ENCODE data around the gene G6PD. TPM values are rescaled to one million over a fixed set of nuclear protein-coding genes. Genes with fewer than 3 reads are reported as not detected.

Gene G6PD
- total RNA-seq, 1 donor, result 128 TPM

GRCh38 chrX:154525606-154526490 is 20.8 kb downstream of the G6PD start:
- peak; percentile 18 for DNase-seq (ENCODE audit: low read depth)
- no peak overlapping the region for H3K4me3 ChIP-seq (ENCODE audit: low read depth, low read length)
- no peak for TF ChIP-seq CTCF (IDR thresholded peaks at IDR 0.05; ENCODE audit: insufficient read depth, low read depth, low read length)

GRCh38 chrX:154519389-154519788 is 27.3 kb downstream of the G6PD start:
- no peak for TF ChIP-seq CTCF (IDR thresholded peaks at IDR 0.05; ENCODE audit: insufficient read depth, low read depth, low read length)
- DNase-seq (ENCODE audit: low read depth), result no peak

DNA sequence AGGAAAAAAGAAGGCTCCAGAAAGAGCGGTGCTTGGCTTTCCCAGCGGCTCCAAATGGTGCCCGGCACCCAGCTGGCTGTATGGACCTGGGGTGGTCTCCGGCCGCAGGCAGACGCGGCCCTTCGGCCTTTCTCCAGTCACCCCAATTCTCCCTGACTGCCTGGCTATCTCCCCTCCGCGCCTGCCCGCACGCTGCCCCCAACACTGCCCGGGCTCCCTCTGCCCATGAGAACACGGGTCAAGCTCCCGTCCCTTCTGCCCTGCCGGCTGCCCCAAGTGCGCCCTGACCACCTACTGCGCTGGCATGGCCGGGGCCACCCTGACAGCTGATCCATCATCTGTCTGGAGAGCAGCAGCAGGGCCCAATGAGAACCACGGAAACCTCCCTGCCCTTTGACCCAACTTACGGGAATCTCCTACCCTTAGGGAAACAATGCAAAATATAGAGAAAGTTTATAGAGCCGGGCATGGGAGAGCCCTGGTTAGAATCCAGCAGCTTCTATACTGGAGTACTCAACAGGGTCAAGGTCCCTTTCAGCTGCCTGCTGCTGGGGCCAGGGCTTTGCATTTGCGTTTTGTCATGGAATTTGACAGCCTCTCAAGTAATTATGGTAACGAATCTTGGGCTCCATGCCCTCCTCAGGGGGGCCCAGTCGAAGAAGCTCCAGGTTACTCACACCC is 29.4 kb downstream of the G6PD start:
- peak overlapping the region; percentile 21 for H3K4me3 ChIP-seq (ENCODE audit: low read depth, low read length)
- DNase-seq (ENCODE audit: low read depth), result peak; percentile 55
- TF ChIP-seq CTCF (IDR thresholded peaks at IDR 0.05; ENCODE audit: insufficient read depth, low read depth, low read length), result no peak

More at GRCh38 chrX:154519389-154519788, 27.3 kb downstream of the G6PD start:
- no peak overlapping the region for H3K4me3 ChIP-seq (ENCODE audit: low read depth, low read length)

DNA sequence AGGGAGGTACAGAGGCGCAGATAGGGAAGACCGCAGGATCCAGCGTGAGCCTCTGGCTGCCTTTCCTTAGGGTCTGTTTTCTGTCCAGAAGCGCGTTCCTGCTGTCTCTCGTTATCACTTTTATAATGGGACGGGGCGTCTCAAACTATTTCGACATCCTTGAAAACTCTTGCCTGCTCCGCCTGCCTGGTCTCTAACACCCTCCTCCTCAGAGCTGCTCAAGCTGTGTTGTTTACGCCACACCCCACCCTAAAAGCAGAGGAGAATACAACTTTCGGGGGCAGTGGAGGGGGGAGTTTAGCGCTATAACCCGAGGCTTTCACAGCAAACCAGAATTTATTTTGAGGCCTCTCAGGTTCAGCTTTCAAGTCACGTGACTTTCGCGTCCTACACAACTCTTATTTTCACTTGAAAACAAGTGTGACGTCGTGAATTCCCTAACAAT is 30.0 kb downstream of the G6PD start:
- no peak for TF ChIP-seq CTCF (IDR thresholded peaks at IDR 0.05; ENCODE audit: insufficient read depth, low read depth, low read length)
- H3K4me3 ChIP-seq (ENCODE audit: low read depth, low read length), result peak overlapping the region; percentile 47
- peak; percentile 97 for DNase-seq (ENCODE audit: low read depth)

DNA sequence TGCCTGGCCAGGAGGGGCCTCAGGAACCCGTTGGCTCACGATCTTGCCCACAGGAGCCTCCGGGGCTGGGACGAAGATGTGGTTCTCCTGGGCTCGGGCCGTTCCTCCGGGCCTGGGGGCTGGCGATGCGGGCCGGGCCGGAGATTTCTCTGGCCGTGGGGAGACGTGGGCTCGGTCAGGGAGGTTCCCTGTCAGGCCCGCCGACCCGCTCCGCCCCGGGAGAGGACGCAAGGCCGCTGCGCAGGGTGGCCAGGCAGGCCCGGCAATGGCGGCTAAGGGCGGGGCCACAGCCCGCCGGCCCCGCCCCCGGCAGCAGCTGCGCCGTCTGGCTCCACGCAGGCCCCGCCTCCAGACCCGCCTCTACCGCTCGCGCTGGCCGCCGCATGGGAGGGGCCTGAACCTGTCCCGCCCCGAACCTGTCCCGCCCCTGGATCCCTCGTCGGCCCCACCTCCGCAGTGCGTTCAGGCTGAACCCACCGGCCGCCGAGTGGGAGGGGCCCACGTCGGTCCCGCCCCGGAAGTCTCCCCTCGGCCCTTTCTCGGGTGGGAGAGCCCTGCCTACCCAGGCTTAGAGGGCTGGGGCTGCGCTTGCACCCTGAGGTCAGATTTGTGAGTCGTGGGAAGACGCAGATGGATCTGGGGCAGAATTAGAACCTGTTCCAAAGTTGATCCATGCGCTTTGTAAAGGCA is 30.5 kb downstream of the G6PD start, which contains the start of gene FAM3A:
FAM3A (minus strand) TSS at position 267 of the 690 bp plus-strand sequence. CDS start 460 bp downstream, outside the sequence.
- no peak for DNase-seq (ENCODE audit: low read depth)
- TF ChIP-seq CTCF (IDR thresholded peaks at IDR 0.05; ENCODE audit: insufficient read depth, low read depth, low read length), result no peak
- H3K4me3 ChIP-seq (ENCODE audit: low read depth, low read length), result peak within 1 kb of the TSS; percentile 73

- peak; percentile 47 for DNase-seq (ENCODE audit: low read depth)
- TF ChIP-seq CTCF (IDR thresholded peaks at IDR 0.05; ENCODE audit: insufficient read depth, low read depth, low read length), result no peak
- H3K4me3 ChIP-seq (ENCODE audit: low read depth, low read length), result peak overlapping the region; percentile 73
Measured at GRCh38 chrX:154515090-154515965, 31.3 kb downstream of the G6PD start.
